ENCODE results near the gene SLC7A7. TPM values are rescaled to one million over a fixed set of nuclear protein-coding genes. Genes with fewer than 3 reads are reported as not detected.

SLC7A7 gene
- total and polyA plus RNA-seq, 2 of the 13 experiments (the other 11 are each of a cell fraction or from before 2014, with no cell fraction given) = 0.13 to 0.63 TPM

GRCh38 chr14:22852940-22853767, 37.9 kb upstream of the SLC7A7 start (continued):
- TF ChIP-seq PRMT3 (CRISPR knock-in tag; IDR thresholded peaks at IDR 0.05; ENCODE audit: borderline replicate concordance, low read depth) (no peak; the same call in 1 of the 2 replicates), RBAK (CRISPR knock-in tag; IDR thresholded peaks at IDR 0.05) (no peak), FOXO1 (CRISPR knock-in tag; IDR thresholded peaks at IDR 0.05) (peak; percentile 62; the same call in 1 of the 2 replicates), HNRNPH1 (optimal IDR thresholded peaks at IDR 0.05; ENCODE audit: low read depth, low read length) (peak; percentile 88), HNF4A (CRISPR knock-in tag; IDR thresholded peaks at IDR 0.05) (peak; percentile 67), ATF7-NPFF (CRISPR knock-in tag; IDR thresholded peaks at IDR 0.05; ENCODE audit: low read depth) (peak; percentile 52; the same call in 1 of the 2 replicates), JDP2 (CRISPR knock-in tag; IDR thresholded peaks at IDR 0.05; ENCODE audit: borderline replicate concordance) (no peak), GLI4 (CRISPR knock-in tag; IDR thresholded peaks at IDR 0.05; ENCODE audit: borderline replicate concordance) (peak; percentile 97), ZNF674 (CRISPR knock-in tag; IDR thresholded peaks at IDR 0.05; ENCODE audit: low read depth) (no peak), SOX5 (CRISPR knock-in tag; IDR thresholded peaks at IDR 0.05; ENCODE audit: borderline replicate concordance) (peak; percentile 43; the same call in 1 of the 2 replicates), ATF4 (CRISPR knock-in tag; IDR thresholded peaks at IDR 0.05) (peak in 1 of 2 experiments; percentile 83; a peak in 1 of 4 replicates), JUN (CRISPR knock-in tag; IDR thresholded peaks at IDR 0.05) (peak; percentile 86), AGO2 (optimal IDR thresholded peaks at IDR 0.05; ENCODE audit: low read depth, low read length) (no peak), JUNB (CRISPR knock-in tag; IDR thresholded peaks at IDR 0.05; ENCODE audit: borderline replicate concordance) (no peak), ZNF138 (CRISPR knock-in tag; IDR thresholded peaks at IDR 0.05; ENCODE audit: low read depth) (no peak), ZNF629 (CRISPR knock-in tag; conservative IDR thresholded peaks at IDR 0.05) (0 out of 2 replicates have a peak, but pooled peaks have one; percentile 14), TP53 (CRISPR knock-in tag; conservative IDR thresholded peaks at IDR 0.05) (no peak), SNAI1 (CRISPR knock-in tag; IDR thresholded peaks at IDR 0.05; ENCODE audit: borderline replicate concordance) (peak; percentile 86; the same call in 1 of the 2 replicates), ZNF570 (CRISPR knock-in tag; IDR thresholded peaks at IDR 0.05; ENCODE audit: borderline replicate concordance) (no peak; the same call in 1 of the 2 replicates), ZMAT5 (CRISPR knock-in tag; IDR thresholded peaks at IDR 0.05; ENCODE audit: borderline replicate concordance, low read depth) (0 out of 2 replicates have a peak, but pooled peaks have one; percentile 42), ZNF660 (CRISPR knock-in tag; IDR thresholded peaks at IDR 0.05; ENCODE audit: borderline replicate concordance, low read depth) (no peak)
- TF ChIP-seq, protein P1, sequence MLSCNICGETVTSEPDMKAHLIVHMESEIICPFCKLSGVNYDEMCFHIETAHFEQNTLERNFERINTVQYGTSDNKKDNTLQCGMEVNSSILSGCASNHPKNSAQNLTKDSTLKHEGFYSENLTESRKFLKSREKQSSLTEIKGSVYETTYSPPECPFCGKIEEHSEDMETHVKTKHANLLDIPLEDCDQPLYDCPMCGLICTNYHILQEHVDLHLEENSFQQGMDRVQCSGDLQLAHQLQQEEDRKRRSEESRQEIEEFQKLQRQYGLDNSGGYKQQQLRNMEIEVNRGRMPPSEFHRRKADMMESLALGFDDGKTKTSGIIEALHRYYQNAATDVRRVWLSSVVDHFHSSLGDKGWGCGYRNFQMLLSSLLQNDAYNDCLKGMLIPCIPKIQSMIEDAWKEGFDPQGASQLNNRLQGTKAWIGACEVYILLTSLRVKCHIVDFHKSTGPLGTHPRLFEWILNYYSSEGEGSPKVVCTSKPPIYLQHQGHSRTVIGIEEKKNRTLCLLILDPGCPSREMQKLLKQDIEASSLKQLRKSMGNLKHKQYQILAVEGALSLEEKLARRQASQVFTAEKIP (CRISPR knock-in tag; IDR thresholded peaks at IDR 0.05; ENCODE audit: borderline replicate concordance) = no peak
- TF ChIP-seq, protein P2, sequence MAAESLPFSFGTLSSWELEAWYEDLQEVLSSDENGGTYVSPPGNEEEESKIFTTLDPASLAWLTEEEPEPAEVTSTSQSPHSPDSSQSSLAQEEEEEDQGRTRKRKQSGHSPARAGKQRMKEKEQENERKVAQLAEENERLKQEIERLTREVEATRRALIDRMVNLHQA (CRISPR knock-in tag; IDR thresholded peaks at IDR 0.05) = no peak

Data from HepG2 (cell line).